Panc1 (cell line): ENCODE results near the gene CRYAA. TPM values are rescaled to one million over a fixed set of nuclear protein-coding genes. Genes with fewer than 3 reads are reported as not detected.

Source experiments
- ATAC-seq: fragments of 200-7000 bp; cut with Tn5 transposase; 2 replicates; pipeline ENCODE4 v1.9.1; 2020; ENCODE audit warnings: mild to moderate bottlenecking, moderate library complexity
- BruUV-seq: library from RNA; stranded (reverse); fragments of 400-500 nt; replicated peaks from 2 replicates; lab custom pipeline; 2021; lab: Mats Ljungman, UMichigan
- CTCF ChIA-PET: fragments of 300-600 bp; sonication (Branson Sonifier 250); formaldehyde crosslinking; loops from one replicate; lab custom pipeline; 2022; ENCODE audit warnings: antibody characterized with exemption; lab: Charles Lee
- POLR2A ChIA-PET: fragments of 300-600 bp; sonication (Branson Sonifier 250); formaldehyde crosslinking; loops from one replicate; lab custom pipeline; 2022; ENCODE audit warnings: antibody characterized with exemption; lab: Charles Lee
- DNase-seq: peaks from one replicate; pipeline ENCODE4 v3.0.0-alpha.2; 2010; ENCODE audit warnings: low read depth, low spot score
- H3K27ac ChIP-seq: 2 replicates; pipeline ENCODE4 v1.5.1; 2011; ENCODE audit warnings: mild to moderate bottlenecking, low read length, inconsistent platforms
- H3K27me3 ChIP-seq: fragments of 200-500 bp; sonication (Bioruptor generic); 2 replicates; pipeline ENCODE4 v1.6.0; 2014; ENCODE audit warnings: low read length, inconsistent platforms; ENCODE audit not compliant: control insufficient read depth, insufficient read depth
- H3K36me3 ChIP-seq: fragments of 200-500 bp; sonication (Bioruptor generic); 2 replicates; pipeline ENCODE4 v1.5.1; 2014; ENCODE audit warnings: inconsistent platforms, mild to moderate bottlenecking, low read length, moderate library complexity; ENCODE audit not compliant: control insufficient read depth, insufficient read depth
- H3K4me1 ChIP-seq: 2 replicates; pipeline ENCODE4 v1.5.1; 2011; ENCODE audit warnings: inconsistent platforms, mild to moderate bottlenecking, low read length, moderate library complexity; ENCODE audit not compliant: control insufficient read depth, insufficient read depth
- H3K4me3 ChIP-seq, 2 experiments: 2 replicates each; pipeline ENCODE4 v1.5.1; 2011 to 2012; ENCODE audit warnings: low read depth in 2 of 2, low read length in 2 of 2, mild to moderate bottlenecking in 2 of 2, inconsistent platforms in 1 of 2, moderate library complexity in 1 of 2
- H3K9me3 ChIP-seq: fragments of 200-500 bp; sonication (Bioruptor generic); 2 replicates; pipeline ENCODE4 v1.5.1; 2014; ENCODE audit warnings: low read depth, mild to moderate bottlenecking, inconsistent platforms, low read length, moderate library complexity; ENCODE audit not compliant: control insufficient read depth, insufficient read depth
- POLR2AphosphoS5 ChIP-seq: IDR thresholded peaks from 2 replicates; pipeline ENCODE4 v1.6.1; 2012; ENCODE audit warnings: mild to moderate bottlenecking, low read depth, low read length, moderate library complexity
- SIN3A ChIP-seq: IDR thresholded peaks from 2 replicates; pipeline ENCODE4 v1.6.1; 2012; ENCODE audit warnings: low read depth, mild to moderate bottlenecking, low read length, moderate library complexity, borderline replicate concordance; ENCODE audit not compliant: insufficient read depth
- TCF7L2 ChIP-seq: IDR thresholded peaks from 2 replicates; pipeline ENCODE4 v1.6.1; 2011; ENCODE audit warnings: mild to moderate bottlenecking, low read depth, low read length, inconsistent platforms
- in situ Hi-C: cut with HindIII; loops from 2 replicates; pipeline ENCODE4 v1.10.0; 2016; ENCODE audit warnings: low sequenced_read_pairs, low pct_unique_long_range_greater_than_20kb
- intact Hi-C: fragments of 100-400 bp; cut with micrococcal nuclease; formaldehyde crosslinking; loops from one replicate; pipeline ENCODE4 v1.10.0; 2022; ENCODE audit not compliant: unreplicated experiment
- total RNA-seq: library from RNA; stranded (reverse); gene quantifications from one replicate; pipeline ENCODE4 v1.2.1, GENCODE V29; 2021; ENCODE audit not compliant: unreplicated experiment
- TF ChIP-seq, protein P1 (sequence below), 2 experiments: IDR thresholded peaks; 2 replicates each; pipeline ENCODE4 v1.6.1; 2011 to 2012; ENCODE audit warnings: low read depth in 2 of 2, control low read depth in 1 of 2, low read length in 1 of 2, mild to moderate bottlenecking in 1 of 2, moderate library complexity in 1 of 2; ENCODE audit not compliant: insufficient read depth in 1 of 2
- TF ChIP-seq, protein P2 (sequence below): fragments of 450-650 bp; IDR thresholded peaks from 2 replicates; pipeline ENCODE4 v1.5.1; 2017; ENCODE audit warnings: mild to moderate bottlenecking

Gene CRYAA
- total RNA-seq, 1 experiment from 2014 or later, result 2.1 TPM

DNA sequence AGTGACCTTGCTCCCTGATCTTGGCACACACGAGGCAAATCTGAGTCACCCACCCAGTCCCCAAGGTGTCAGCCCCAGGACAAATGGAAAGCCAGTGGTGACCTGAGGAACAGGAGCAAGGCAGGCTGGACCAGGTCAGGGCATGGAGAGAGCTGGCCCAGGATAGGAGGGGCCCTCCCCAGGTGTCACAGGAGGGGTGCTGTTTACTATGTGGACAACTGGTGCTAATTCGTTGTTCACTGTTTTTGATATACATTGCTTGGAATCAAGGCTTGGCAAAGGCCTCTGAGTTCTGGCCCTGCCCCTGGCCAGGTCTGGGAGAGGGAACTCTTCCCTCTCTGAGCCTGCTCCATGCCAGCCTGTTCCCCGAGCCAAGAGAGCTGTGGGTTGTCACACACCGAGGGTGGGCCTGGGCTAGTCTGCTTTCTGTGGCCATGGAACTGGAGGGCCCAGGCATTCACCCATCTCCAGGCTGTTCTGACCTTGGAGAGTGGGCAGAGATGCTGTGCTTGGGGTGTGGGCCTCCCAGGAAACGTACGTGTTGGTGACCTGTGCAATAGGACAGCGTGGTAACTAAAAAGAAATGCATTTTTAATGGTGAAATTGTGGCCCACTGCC, 41.8 kb downstream of the CRYAA start:
- Histone ChIP-seq H3K4me1 (no peaks in the 10 kb centered on the region), H3K9me3 (no peaks in the 10 kb centered on the region), H3K36me3 (no peaks in the 10 kb centered on the region), H3K27ac (no peak overlapping the region), H3K27me3 (no peaks in the 10 kb centered on the region), H3K4me3 (no peak overlapping the region)
- TF ChIP-seq TCF7L2 (no peak), POLR2AphosphoS5 (no peak), SIN3A (no peak)
- TF ChIP-seq, protein P1, sequence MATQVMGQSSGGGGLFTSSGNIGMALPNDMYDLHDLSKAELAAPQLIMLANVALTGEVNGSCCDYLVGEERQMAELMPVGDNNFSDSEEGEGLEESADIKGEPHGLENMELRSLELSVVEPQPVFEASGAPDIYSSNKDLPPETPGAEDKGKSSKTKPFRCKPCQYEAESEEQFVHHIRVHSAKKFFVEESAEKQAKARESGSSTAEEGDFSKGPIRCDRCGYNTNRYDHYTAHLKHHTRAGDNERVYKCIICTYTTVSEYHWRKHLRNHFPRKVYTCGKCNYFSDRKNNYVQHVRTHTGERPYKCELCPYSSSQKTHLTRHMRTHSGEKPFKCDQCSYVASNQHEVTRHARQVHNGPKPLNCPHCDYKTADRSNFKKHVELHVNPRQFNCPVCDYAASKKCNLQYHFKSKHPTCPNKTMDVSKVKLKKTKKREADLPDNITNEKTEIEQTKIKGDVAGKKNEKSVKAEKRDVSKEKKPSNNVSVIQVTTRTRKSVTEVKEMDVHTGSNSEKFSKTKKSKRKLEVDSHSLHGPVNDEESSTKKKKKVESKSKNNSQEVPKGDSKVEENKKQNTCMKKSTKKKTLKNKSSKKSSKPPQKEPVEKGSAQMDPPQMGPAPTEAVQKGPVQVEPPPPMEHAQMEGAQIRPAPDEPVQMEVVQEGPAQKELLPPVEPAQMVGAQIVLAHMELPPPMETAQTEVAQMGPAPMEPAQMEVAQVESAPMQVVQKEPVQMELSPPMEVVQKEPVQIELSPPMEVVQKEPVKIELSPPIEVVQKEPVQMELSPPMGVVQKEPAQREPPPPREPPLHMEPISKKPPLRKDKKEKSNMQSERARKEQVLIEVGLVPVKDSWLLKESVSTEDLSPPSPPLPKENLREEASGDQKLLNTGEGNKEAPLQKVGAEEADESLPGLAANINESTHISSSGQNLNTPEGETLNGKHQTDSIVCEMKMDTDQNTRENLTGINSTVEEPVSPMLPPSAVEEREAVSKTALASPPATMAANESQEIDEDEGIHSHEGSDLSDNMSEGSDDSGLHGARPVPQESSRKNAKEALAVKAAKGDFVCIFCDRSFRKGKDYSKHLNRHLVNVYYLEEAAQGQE (IDR thresholded peaks at IDR 0.05; ENCODE audit: insufficient read depth in 1 of 2, low read depth in 2 of 2, low read length in 1 of 2), result no peak
- TF ChIP-seq, protein P2, sequence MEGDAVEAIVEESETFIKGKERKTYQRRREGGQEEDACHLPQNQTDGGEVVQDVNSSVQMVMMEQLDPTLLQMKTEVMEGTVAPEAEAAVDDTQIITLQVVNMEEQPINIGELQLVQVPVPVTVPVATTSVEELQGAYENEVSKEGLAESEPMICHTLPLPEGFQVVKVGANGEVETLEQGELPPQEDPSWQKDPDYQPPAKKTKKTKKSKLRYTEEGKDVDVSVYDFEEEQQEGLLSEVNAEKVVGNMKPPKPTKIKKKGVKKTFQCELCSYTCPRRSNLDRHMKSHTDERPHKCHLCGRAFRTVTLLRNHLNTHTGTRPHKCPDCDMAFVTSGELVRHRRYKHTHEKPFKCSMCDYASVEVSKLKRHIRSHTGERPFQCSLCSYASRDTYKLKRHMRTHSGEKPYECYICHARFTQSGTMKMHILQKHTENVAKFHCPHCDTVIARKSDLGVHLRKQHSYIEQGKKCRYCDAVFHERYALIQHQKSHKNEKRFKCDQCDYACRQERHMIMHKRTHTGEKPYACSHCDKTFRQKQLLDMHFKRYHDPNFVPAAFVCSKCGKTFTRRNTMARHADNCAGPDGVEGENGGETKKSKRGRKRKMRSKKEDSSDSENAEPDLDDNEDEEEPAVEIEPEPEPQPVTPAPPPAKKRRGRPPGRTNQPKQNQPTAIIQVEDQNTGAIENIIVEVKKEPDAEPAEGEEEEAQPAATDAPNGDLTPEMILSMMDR, result no peak
- ChIA-PET CTCF (no interaction called here), POLR2A (no interaction called here)
- ATAC-seq, result 0 out of 2 replicates have a peak, but pooled peaks have one; percentile 30
- intact Hi-C loops (no loop called here), in situ Hi-C loops (no loop called here)
- DNase-seq, result no peak
- no TSS peak for BruUV-seq

DNA sequence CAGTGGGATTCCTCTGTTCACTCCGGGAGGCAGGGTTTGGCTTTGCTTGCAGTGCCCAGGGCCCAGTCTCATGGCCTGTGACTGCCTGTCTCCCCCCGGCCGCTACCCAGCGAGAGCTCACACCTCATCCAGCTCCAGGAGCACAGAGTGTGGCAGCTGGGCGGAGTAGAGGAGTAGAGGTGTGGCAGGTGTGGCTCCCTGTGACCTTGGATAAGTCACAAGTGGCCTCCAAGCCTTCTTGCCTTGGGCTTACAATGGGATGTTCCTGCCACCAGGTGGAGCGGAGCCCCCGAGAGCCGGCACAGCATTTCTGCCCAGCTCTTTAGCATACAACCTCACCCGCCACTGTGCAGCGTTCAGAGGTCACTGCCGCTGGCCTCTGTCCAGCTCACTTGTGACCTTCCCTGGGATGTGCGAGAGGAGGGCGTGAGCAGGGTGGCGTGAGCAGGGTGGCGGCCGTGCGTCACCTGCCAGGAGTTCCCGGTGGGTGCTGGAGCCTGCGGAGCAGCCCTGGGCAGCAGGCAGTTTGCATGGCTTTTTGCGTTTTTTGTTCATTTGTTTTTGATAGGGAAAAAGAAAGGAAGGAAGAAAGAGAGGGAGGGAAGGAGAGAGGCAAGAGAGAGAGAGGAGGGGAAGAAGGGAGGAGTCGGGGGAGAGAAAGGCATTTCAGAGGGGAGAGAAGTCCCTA, 42.4 kb downstream of the CRYAA start:
- CTCF ChIA-PET, result no interaction called here
- no TSS peak for BruUV-seq
- no peak for DNase-seq
- ATAC-seq, result no peak
- no peak overlapping the region for H3K4me3 ChIP-seq
- no peaks in the 10 kb centered on the region for H3K4me1 ChIP-seq
- no peaks in the 10 kb centered on the region for H3K36me3 ChIP-seq
- in situ Hi-C loops (no loop called here), intact Hi-C loops (no loop called here)
- TF ChIP-seq, protein P2, result no peak
- TF ChIP-seq, protein P1 (IDR thresholded peaks at IDR 0.05; ENCODE audit: insufficient read depth in 1 of 2, low read depth in 2 of 2, low read length in 1 of 2), result no peak
- TF ChIP-seq POLR2AphosphoS5, result no peak
- no peak for TF ChIP-seq TCF7L2
- no peak for TF ChIP-seq SIN3A
- no peaks in the 10 kb centered on the region for H3K9me3 ChIP-seq
- POLR2A ChIA-PET, result no interaction called here
- no peaks in the 10 kb centered on the region for H3K27me3 ChIP-seq
- H3K27ac ChIP-seq, result no peak overlapping the region
